Transverse colon (tissue), 4 donors: ENCODE results near the gene BTF3L4. TPM values are rescaled to one million over a fixed set of nuclear protein-coding genes. Genes with fewer than 3 reads are reported as not detected.

ENCODE experiments used
- DNase-seq: peaks from one replicate; pipeline ENCODE4 v3.0.0-alpha.2; 2019
- H3K27ac ChIP-seq, 4 donors: fragments of 200-600 bp; sonication (generic); 2 replicates each; pipeline ENCODE4 v1.5.1; 2016 to 2018; ENCODE audit warnings: inconsistent platforms in 4 of 4
- H3K27me3 ChIP-seq: fragments of 200-600 bp; sonication (generic); 2 replicates; pipeline ENCODE4 v1.5.1; 2017; ENCODE audit warnings: inconsistent platforms
- H3K36me3 ChIP-seq, 4 donors: fragments of 200-600 bp; sonication (generic); 2 replicates each; pipeline ENCODE4 v1.5.1; 2017 to 2019; ENCODE audit warnings: inconsistent platforms in 4 of 4
- H3K4me1 ChIP-seq, 4 donors: fragments of 200-600 bp; sonication (generic); 2 replicates each; pipeline ENCODE4 v1.5.1; 2017 to 2020; ENCODE audit warnings: inconsistent platforms in 4 of 4
- H3K4me3 ChIP-seq, 4 donors: fragments of 200-600 bp; sonication (generic); 1 replicate in 1 of 4; 2 replicates in 3 of 4; pipeline versions ENCODE4 v1.5.1 to v1.6.1; 2017 to 2019; ENCODE audit warnings: inconsistent platforms in 4 of 4
- H3K9me3 ChIP-seq, 2 donors: fragments of 200-600 bp; sonication (generic); 2 replicates each; pipeline ENCODE4 v1.5.1; 2017 to 2019; ENCODE audit warnings: inconsistent platforms in 2 of 2
- CTCF ChIP-seq, 5 experiments: fragments of 200-600 bp in 3 of 5; fragments of 450-650 bp in 2 of 5; sonication (generic) in 3 of 5; IDR thresholded peaks; 1 replicate in 2 of 5; 2 replicates in 3 of 5; pipeline ENCODE4 v1.5.1; 2016 to 2017; ENCODE audit warnings: antibody characterized with exemption in 5 of 5, inconsistent platforms in 3 of 5, mild to moderate bottlenecking in 2 of 5, moderate library complexity in 1 of 5
- EP300 ChIP-seq: sonication (generic); formaldehyde crosslinking; IDR thresholded peaks from one replicate; pipeline ENCODE4 v1.6.1; 2017; ENCODE audit warnings: antibody characterized with exemption, low read depth
- POLR2A ChIP-seq: fragments of 450-650 bp; IDR thresholded peaks from one replicate; pipeline ENCODE4 v1.6.1; 2016; ENCODE audit warnings: antibody characterized with exemption, mild to moderate bottlenecking, moderate library complexity
- POLR2AphosphoS5 ChIP-seq, 3 donors: sonication (generic); formaldehyde crosslinking; IDR thresholded peaks; one replicate each; pipeline ENCODE4 v1.6.1; 2016; ENCODE audit warnings: antibody characterized with exemption in 3 of 3
- WGBS, 2 donors: methylation state at CpG; one replicate each; pipeline ENCODE4 v1.1.5; 2018; ENCODE audit warnings: low coverage in 1 of 2; 5-methylcytosine and 5-hydroxymethylcytosine counted together
- in situ Hi-C, 4 donors: fragments of 200-750 bp; cut with MboI; loops; one replicate each; pipeline versions ENCODE4 v1.15.0 to v1.15.1; 2017; ENCODE audit warnings: low sequenced_read_pairs in 3 of 4, low pct_ligation_motif_present in 1 of 4, low pct_unique_long_range_greater_than_20kb in 1 of 4
- intact Hi-C: fragments of 100-400 bp; cut with DNase I; formaldehyde crosslinking; loops from one replicate; pipeline ENCODE4 v1.15.1; 2023; ENCODE audit warnings: low total_unique reads
- total RNA-seq, 4 donors: library from RNA; depleted of rRNA; stranded (reverse); fragments of >200 nt; gene quantifications; one replicate each; pipeline ENCODE4 v1.1.0, GENCODE V29; 2016

BTF3L4 gene
- total RNA-seq, 4 donors from 2014 or later: 5.2 to 32.1 (median 14.2) TPM

- Histone ChIP-seq H3K36me3 (no peaks in the 10 kb centered on the region), H3K27me3 (no peaks in the 10 kb centered on the region), H3K4me3 (no peak overlapping the region), H3K27ac (no peak overlapping the region), H3K9me3 (no peaks in the 10 kb centered on the region), H3K4me1 (peaks cover 0 to 33% (median 15%) of the 10 kb centered on the region in 4 donors)
- TF ChIP-seq CTCF (IDR thresholded peaks at IDR 0.05) (no peak), POLR2A (no peak), POLR2AphosphoS5 (IDR thresholded peaks at IDR 0.05) (no peak), EP300 (no peak)
- no peak for DNase-seq
- in situ Hi-C loops (loop anchor here (5.0 to 25.0 kb wide), 4 partner anchors 145 to 547 kb away; partner anchors contain the start of gene COA7 (in 4 of the 4)), intact Hi-C loops (no loop called here)
- 61 to 75% methylated on average over 5 of the region's 5 CpGs for WGBS, 2 donors
Observed at GRCh38 chr1:52139817-52140540, 83.9 kb downstream of the BTF3L4 start.

Other genes starting within 250 kb of the BTF3L4 start
- gene NRDC, start 177.6 kb upstream of the BTF3L4 start, total RNA-seq: 100 to 1,000 TPM in 1 of 4 donors, 10 to 100 TPM in 3; 63.4 to 116 (median 87.1) TPM
- gene RAB3B, start 65.6 kb upstream of the BTF3L4 start, total RNA-seq: 1 to 10 TPM; 1.8 to 4.5 (median 3.4) TPM
- gene KTI12, start 22.5 kb upstream of the BTF3L4 start, total RNA-seq: 1 to 10 TPM in 3 of 4 donors, not detected in 1; 1.8 to 7.9 (median 7.3) TPM
- gene TXNDC12, start 1.1 kb upstream of the BTF3L4 start, total RNA-seq: 100 to 1,000 TPM in 1 of 4 donors, 10 to 100 TPM in 3; 31.4 to 103 (median 35.0) TPM
- 10 to 100 TPM; 22.8 to 37.0 (median 28.2) TPM for gene ZFYVE9, start 85.8 kb downstream of the BTF3L4 start, total RNA-seq